K562 (cell line): Measurements from ENCODE around the gene GPD1L. TPM values are rescaled to one million over a fixed set of nuclear protein-coding genes. Genes with fewer than 3 reads are reported as not detected.
A peak's percentile ranks its signal among the peaks of the same experiment; 100 is the strongest.

Experiments used
- ATAC-seq: fragments of 200-7000 bp; cut with Tn5 transposase; 3 replicates; pipeline ENCODE4 v1.9.1; 2020; ENCODE audit warnings: moderate library complexity
- BruUV-seq: library from RNA; stranded (reverse); fragments of 400-500 nt; replicated peaks from 2 replicates; lab custom pipeline; 2021; lab: Mats Ljungman, UMichigan
- CTCF ChIA-PET: fragments of 300-600 bp; formaldehyde crosslinking; extraction: SDS; loops from one replicate; lab custom pipeline; 2021; ENCODE audit warnings: low intra/inter-chr PET ratio; lab: Yijun Ruan, JAX
- POLR2A ChIA-PET: fragments of 300-600, 350-650 bp; sonication (Branson Sonifier 250); formaldehyde crosslinking; extraction: SDS; loops from one replicate; lab custom pipeline; 2021; ENCODE audit warnings: antibody characterized with exemption, inconsistent platforms; lab: Yijun Ruan, JAX
- DNase-seq, 4 experiments: peaks; one replicate each; pipeline versions ENCODE4 v3.0.0 to v3.0.0-alpha.2; 2011 to 2018; ENCODE audit warnings: low spot score in 3 of 4, mixed read lengths in 3 of 4; ENCODE audit errors: extremely low read depth in 1 of 4
- FAIRE-seq: peaks from 2 replicates; lab custom pipeline; 2011; peaks lifted over from hg19 to GRCh38; lab: Jason Lieb, UNC
- H2AFZ ChIP-seq: 2 replicates; pipeline ENCODE4 v1.6.0; 2011; ENCODE audit warnings: low read depth, low read length, control low read depth, inconsistent platforms
- H3K27ac ChIP-seq: fragments of 200-600 bp; 3 replicates; pipeline ENCODE4 v1.8.0; 2011; ENCODE audit warnings: low read depth, mild to moderate bottlenecking, control low read depth, inconsistent platforms, low read length, moderate library complexity, mixed read lengths; ENCODE audit errors: extremely low read depth
- H3K27me3 ChIP-seq, 2 experiments: fragments of 300-600 bp in 1 of 2; 2 replicates in 1 of 2; 3 replicates in 1 of 2; pipeline versions ENCODE4 v1.6.0 to v1.8.0; 2011; ENCODE audit warnings: inconsistent platforms in 2 of 2, low read length in 2 of 2, mild to moderate bottlenecking in 1 of 2, mixed read lengths in 1 of 2, moderate library complexity in 1 of 2; ENCODE audit not compliant: control insufficient read depth in 2 of 2, insufficient read depth in 2 of 2
- H3K36me3 ChIP-seq: fragments of 300-600 bp; 3 replicates; pipeline ENCODE4 v1.8.0; 2011; ENCODE audit warnings: mild to moderate bottlenecking, low read length, inconsistent platforms; ENCODE audit not compliant: control insufficient read depth, insufficient read depth
- H3K4me1 ChIP-seq, 2 experiments: fragments of 200-600 bp in 1 of 2; replicated peaks in 1 of 2; 2 replicates in 1 of 2; 3 replicates in 1 of 2; pipeline versions ENCODE4 v1.5.1 to v1.8.0; 2011; ENCODE audit warnings: inconsistent platforms in 2 of 2, low read length in 2 of 2, mild to moderate bottlenecking in 1 of 2, mixed read lengths in 1 of 2, moderate library complexity in 1 of 2; ENCODE audit not compliant: control insufficient read depth in 2 of 2, insufficient read depth in 2 of 2
- H3K4me2 ChIP-seq: 2 replicates; pipeline ENCODE4 v1.6.1; 2011; ENCODE audit warnings: low read length, control low read depth, inconsistent platforms, mixed read lengths; ENCODE audit not compliant: insufficient read depth
- H3K4me3 ChIP-seq: fragments of 200-600 bp; sonication (generic), shearing (Covaris generic); 2 replicates; pipeline ENCODE4 v1.5.1; 2016; ENCODE audit warnings: control low read depth, inconsistent platforms
- H3K79me2 ChIP-seq: fragments of 200-600 bp; 3 replicates; pipeline ENCODE4 v1.8.0; 2011; ENCODE audit warnings: low read length, inconsistent platforms; ENCODE audit not compliant: control insufficient read depth, insufficient read depth
- H3K9ac ChIP-seq, 2 experiments: 2 replicates each; pipeline versions ENCODE4 v1.6.0 to v1.6.1; 2011; ENCODE audit warnings: low read depth in 2 of 2, low read length in 2 of 2, control low read depth in 1 of 2, inconsistent platforms in 1 of 2, mild to moderate bottlenecking in 1 of 2, mixed read lengths in 1 of 2; ENCODE audit not compliant: insufficient read depth in 1 of 2
- H3K9me1 ChIP-seq: one replicate; pipeline ENCODE4 v1.6.0; 2011; ENCODE audit warnings: inconsistent platforms, mild to moderate bottlenecking, low read length, moderate library complexity; ENCODE audit not compliant: control insufficient read depth, insufficient read depth
- H3K9me3 ChIP-seq: replicated peaks from 2 replicates; pipeline ENCODE4 v1.5.1; 2011; ENCODE audit warnings: low read depth, low read length, inconsistent platforms; ENCODE audit not compliant: control insufficient read depth, insufficient read depth
- H4K20me1 ChIP-seq: replicated peaks from 2 replicates; pipeline ENCODE4 v1.6.1; 2011; ENCODE audit warnings: low read length, inconsistent platforms, mixed read lengths; ENCODE audit not compliant: control insufficient read depth, insufficient read depth
- ATF3 ChIP-seq, 2 experiments: fragments of 450-650 bp in 1 of 2; sonication (generic) in 1 of 2; formaldehyde crosslinking in 1 of 2; IDR thresholded peaks in 1 of 2; conservative IDR thresholded peaks in 1 of 2; 2 replicates each; pipeline versions ENCODE4 v1.6.1 to v1.8.1; 2016 to 2023; ENCODE audit warnings: mild to moderate bottlenecking in 2 of 2, moderate library complexity in 2 of 2, inconsistent platforms in 1 of 2, missing genetic modification reagents in 1 of 2
- CTCF ChIP-seq, 3 experiments: IDR thresholded peaks in 2 of 3; conservative IDR thresholded peaks in 1 of 3; 2 replicates each; pipeline ENCODE4 v1.5.1; 2011 to 2012; ENCODE audit warnings: low read length in 3 of 3, mild to moderate bottlenecking in 3 of 3, control low read depth in 2 of 3, improper control_type of control experiment in 1 of 3, inconsistent platforms in 1 of 3, low read depth in 1 of 3, mixed read lengths in 1 of 3, moderate library complexity in 1 of 3; ENCODE audit not compliant: insufficient read depth in 2 of 3
- FOS ChIP-seq: IDR thresholded peaks from 3 replicates; pipeline ENCODE4 v1.6.1; 2011; ENCODE audit not compliant: insufficient read length; ENCODE audit errors: extremely low read depth
- FOSL1 ChIP-seq: fragments of 200-800 bp; sonication (Bioruptor generic); conservative IDR thresholded peaks from 2 replicates; pipeline ENCODE4 v1.6.1; 2016; ENCODE audit warnings: missing genetic modification characterization, missing compliant biosample characterization
- ILF3 ChIP-seq: fragments of 450-650 bp; IDR thresholded peaks from 2 replicates; pipeline ENCODE4 v1.6.1; 2018; ENCODE audit warnings: antibody characterized with exemption, mild to moderate bottlenecking, moderate library complexity, borderline replicate concordance
- JUN ChIP-seq, 2 experiments: sonication (generic) in 1 of 2; formaldehyde crosslinking in 1 of 2; IDR thresholded peaks; 2 replicates each; pipeline versions ENCODE4 v1.6.1 to v1.8.0; 2012 to 2022; ENCODE audit warnings: borderline replicate concordance in 2 of 2, mild to moderate bottlenecking in 2 of 2, improper control_type of control experiment in 1 of 2, low read depth in 1 of 2, low read length in 1 of 2, missing genetic modification reagents in 1 of 2
- JUNB ChIP-seq: fragments of 450-650 bp; formaldehyde crosslinking; conservative IDR thresholded peaks from 2 replicates; pipeline ENCODE4 v1.4.0; 2020; ENCODE audit warnings: mild to moderate bottlenecking
- JUND ChIP-seq, 2 experiments: IDR thresholded peaks; 2 replicates in 1 of 2; 3 replicates in 1 of 2; pipeline ENCODE4 v1.6.1; 2011; ENCODE audit warnings: borderline replicate concordance in 2 of 2, low read depth in 2 of 2, low read length in 2 of 2, improper control_type of control experiment in 1 of 2, missing biosample characterization in 1 of 2, missing genetic modification characterization in 1 of 2, missing genetic modification reagents in 1 of 2
- PHF21A ChIP-seq: fragments of 450-650 bp; IDR thresholded peaks from 2 replicates; pipeline ENCODE4 v1.6.1; 2017; ENCODE audit warnings: low read depth, borderline replicate concordance
- PML ChIP-seq: IDR thresholded peaks from 2 replicates; pipeline ENCODE4 v1.6.1; 2012; ENCODE audit warnings: low read length, inconsistent platforms
- ZNF232 ChIP-seq: sonication (generic); formaldehyde crosslinking; IDR thresholded peaks from 2 replicates; pipeline ENCODE4 v1.8.0; 2022; ENCODE audit warnings: mild to moderate bottlenecking, missing genetic modification reagents
- ZNF253 ChIP-seq: fragments of 250-450 bp; sonication (Bioruptor Pico); conservative IDR thresholded peaks from 2 replicates; pipeline ENCODE4 v1.6.1; 2021; ENCODE audit warnings: mild to moderate bottlenecking
- ZNF431 ChIP-seq: sonication (generic); formaldehyde crosslinking; IDR thresholded peaks from 2 replicates; pipeline ENCODE4 v1.8.0; 2022; ENCODE audit warnings: mild to moderate bottlenecking, missing genetic modification reagents
- in situ Hi-C: fragments of 300-500 bp; cut with MboI; formaldehyde crosslinking; loops from 4 replicates; pipeline ENCODE4 v1.15.0; 2018; ENCODE audit warnings: inconsistent platforms, mixed read lengths
- intact Hi-C: fragments of 100-400 bp; cut with micrococcal nuclease; formaldehyde crosslinking; loops from 2 replicates; pipeline ENCODE4 v1.14.2; 2022
- polyA plus RNA-seq, 8 experiments: library from polyadenylated mRNA; depleted of rRNA in 4 of 8; stranded (reverse) in 5 of 8; unstranded in 3 of 8; fragments of >200 nt; fragmentation: Nextera tagmentation in 2 of 8; fragmentation: Illumina TruSeq in 1 of 8; extraction: Ambion mirVana in 2 of 8; extraction: Trizol in 1 of 8; gene quantifications; 2 replicates each; pipeline versions ENCODE4 v1.2.1 to v1.2.3, GENCODE V29; 2011 to 2014; ENCODE audit warnings: inconsistent platforms in 1 of 8, missing spikeins in 1 of 8
- total RNA-seq, 7 experiments: library from RNA; depleted of rRNA in 6 of 7; stranded (reverse); fragments of >200 nt in 6 of 7; fragmentation: Illumina TruSeq in 2 of 7; extraction: Trizol in 2 of 7; gene quantifications; 2 replicates each; pipeline versions ENCODE4 v1.2.1 to v1.2.3, GENCODE V29; 2011 to 2021; ENCODE audit warnings: low replicate concordance in 1 of 7

Gene GPD1L
- total and polyA plus RNA-seq, 9 of the 15 experiments (the other 6 are each of a cell fraction or from before 2014, with no cell fraction given): 1.6 to 17.3 (median 12.3) TPM

- no peak for TF ChIP-seq CTCF (IDR thresholded peaks at IDR 0.05 in 2 of 3, conservative IDR thresholded peaks at IDR 0.05 in 1 of 3; ENCODE audit: insufficient read depth in 2 of 3, low read depth in 1 of 3, low read length in 3 of 3)
These were observed 96.1 kb downstream of the GPD1L start (continued) for GRCh38 chr3:32202496-32202895.

GRCh38 chr3:32203854-32204253 is 97.4 kb downstream of the GPD1L start:
- in situ Hi-C loops: no loop called here
- intact Hi-C loops: no loop called here
- TF ChIP-seq FOS (peak; percentile 3), JUN (IDR thresholded peaks at IDR 0.05; ENCODE audit: borderline replicate concordance, low read depth, low read length) (0 out of 2 replicates have a peak, but pooled peaks have one; percentile 41), JUN (CRISPR knock-in tag; IDR thresholded peaks at IDR 0.05; ENCODE audit: borderline replicate concordance) (no peak), PHF21A (no peak), JUNB (0 out of 2 replicates have a peak, but pooled peaks have one; percentile 34), ATF3 (IDR thresholded peaks at IDR 0.05) (peak; percentile 70), ATF3 (CRISPR knock-in tag; conservative IDR thresholded peaks at IDR 0.05) (no peak), ZNF232 (no peak), FOSL1 (peak; percentile 91), JUND (IDR thresholded peaks at IDR 0.05; ENCODE audit: borderline replicate concordance, low read depth, low read length) (peak; percentile 80), JUND (tag; IDR thresholded peaks at IDR 0.05; ENCODE audit: borderline replicate concordance, low read depth, low read length) (peak; percentile 89), ZNF431 (CRISPR knock-in tag) (no peak), ZNF253 (CRISPR knock-in tag) (no peak), PML (no peak), ILF3 (no peak)
- no peaks in the 10 kb centered on the region for H3K9me1 ChIP-seq
- no peaks in the 10 kb centered on the region for H4K20me1 ChIP-seq
- peaks cover 3 to 22% of the 10 kb centered on the region in 2 experiments; a peak in 3 of 5 replicates for H3K27me3 ChIP-seq
- H3K9ac ChIP-seq: no peak overlapping the region
- H3K4me1 ChIP-seq: no peaks in the 10 kb centered on the region
- no peaks in the 10 kb centered on the region for H3K79me2 ChIP-seq
- H3K27ac ChIP-seq: no peak overlapping the region
- no peak overlapping the region for H3K4me2 ChIP-seq
- H3K9me3 ChIP-seq: no peaks in the 10 kb centered on the region
- no peak overlapping the region for H3K4me3 ChIP-seq
- ChIA-PET POLR2A (no interaction called here), CTCF (interaction anchor here (0.6 to 0.7 kb wide), 2 partner anchors 9 to 195 kb away, joined by 3 to 4 read pairs; no protein-coding TSS in a partner anchor)
- ATAC-seq (no peak), DNase-seq (no peak), FAIRE-seq (no peak)
- H3K36me3 ChIP-seq: no peaks in the 10 kb centered on the region
- no TSS peak for BruUV-seq
- H2AFZ ChIP-seq: no peak overlapping the region
